HepG2 (cell line): ENCODE data around the gene EIF6. TPM values are rescaled to one million over a fixed set of nuclear protein-coding genes. Genes with fewer than 3 reads are reported as not detected.
A peak's percentile ranks its signal among the peaks of the same experiment; 100 is the strongest.

Experiments
- CEBPZ ChIP-seq: IDR thresholded peaks from 2 replicates; pipeline ENCODE4 v1.6.1; 2012; ENCODE audit warnings: low read length, improper control_type of control experiment
- MAZ ChIP-seq, 2 experiments: sonication (generic) in 1 of 2; formaldehyde crosslinking in 1 of 2; IDR thresholded peaks; 2 replicates each; pipeline versions ENCODE4 v1.5.0 to v1.6.1; 2012 to 2020; ENCODE audit warnings: low read depth in 2 of 2, mild to moderate bottlenecking in 2 of 2, borderline replicate concordance in 1 of 2, improper control_type of control experiment in 1 of 2, low read length in 1 of 2, missing genetic modification reagents in 1 of 2, moderate library complexity in 1 of 2
- MLLT10 ChIP-seq: sonication (generic); formaldehyde crosslinking; IDR thresholded peaks from 2 replicates; pipeline ENCODE4 v1.4.0; 2020; ENCODE audit warnings: missing genetic modification reagents
- MTF1 ChIP-seq: sonication (generic); formaldehyde crosslinking; IDR thresholded peaks from 2 replicates; pipeline ENCODE4 v1.5.0; 2020; ENCODE audit warnings: missing genetic modification reagents
- NFIC ChIP-seq: IDR thresholded peaks from 2 replicates; pipeline ENCODE4 v1.6.1; 2012; ENCODE audit warnings: mild to moderate bottlenecking, low read length, inconsistent platforms
- NPAS2 ChIP-seq: sonication (generic); formaldehyde crosslinking; IDR thresholded peaks from 2 replicates; pipeline ENCODE4 v1.8.0; 2022; ENCODE audit warnings: mild to moderate bottlenecking, missing genetic modification reagents, borderline replicate concordance
- PLRG1 ChIP-seq: fragments of 450-650 bp; conservative IDR thresholded peaks from 2 replicates; pipeline ENCODE4 v1.6.1; 2016
- POLR2G ChIP-seq: fragments of 200-400 bp; formaldehyde crosslinking; IDR thresholded peaks from 2 replicates; pipeline ENCODE4 v1.6.1; 2018; ENCODE audit warnings: mild to moderate bottlenecking, low read depth, low read length, moderate library complexity
- RBFOX2 ChIP-seq: fragments of 200-400 bp; formaldehyde crosslinking; IDR thresholded peaks from 2 replicates; pipeline ENCODE4 v1.6.1; 2017; ENCODE audit warnings: low read depth, mild to moderate bottlenecking, low read length
- RFX3 ChIP-seq: IDR thresholded peaks from 2 replicates; pipeline ENCODE4 v1.6.1; 2016; ENCODE audit warnings: missing biosample characterization, missing genetic modification reagents
- RNF2 ChIP-seq: fragments of 450-650 bp; conservative IDR thresholded peaks from 2 replicates; pipeline ENCODE4 v1.6.1; 2016; ENCODE audit warnings: low read depth
- RXRB ChIP-seq: IDR thresholded peaks from 2 replicates; pipeline ENCODE4 v1.6.1; 2016; ENCODE audit warnings: borderline replicate concordance, missing genetic modification reagents, missing compliant biosample characterization
- SNAPC2 ChIP-seq: sonication (generic); formaldehyde crosslinking; IDR thresholded peaks from 2 replicates; pipeline ENCODE4 v1.8.1; 2022; ENCODE audit warnings: mild to moderate bottlenecking, missing genetic modification reagents
- SOX6 ChIP-seq, 2 experiments: fragments of 450-650 bp in 1 of 2; sonication (generic) in 1 of 2; formaldehyde crosslinking in 1 of 2; IDR thresholded peaks; 2 replicates each; pipeline versions ENCODE4 v1.4.0 to v1.6.1; 2017 to 2020; ENCODE audit warnings: antibody characterized with exemption in 1 of 2, mild to moderate bottlenecking in 1 of 2, missing genetic modification reagents in 1 of 2
- XBP1 ChIP-seq: sonication (generic); formaldehyde crosslinking; IDR thresholded peaks from 2 replicates; pipeline ENCODE4 v1.5.0; 2020; ENCODE audit warnings: missing genetic modification reagents
- ZBTB38 ChIP-seq: sonication (generic); formaldehyde crosslinking; IDR thresholded peaks from 2 replicates; pipeline ENCODE4 v1.5.1; 2020; ENCODE audit warnings: mild to moderate bottlenecking, missing genetic modification reagents
- ZNF414 ChIP-seq: sonication (generic); formaldehyde crosslinking; IDR thresholded peaks from 2 replicates; pipeline ENCODE4 v1.5.0; 2020; ENCODE audit warnings: missing genetic modification reagents
- ZSCAN31 ChIP-seq: sonication (generic); formaldehyde crosslinking; IDR thresholded peaks from 2 replicates; pipeline ENCODE4 v1.5.0; 2020; ENCODE audit warnings: low read depth, mild to moderate bottlenecking, missing genetic modification reagents
- polyA plus RNA-seq, 8 experiments: library from polyadenylated mRNA; depleted of rRNA in 3 of 8; stranded (reverse) in 7 of 8; unstranded in 1 of 8; fragments of >200 nt; fragmentation: Illumina TruSeq in 4 of 8; extraction: Trizol in 4 of 8; gene quantifications; 2 replicates each; pipeline versions ENCODE4 v1.2.1 to v1.2.3, GENCODE V29; 2011 to 2016; ENCODE audit warnings: low read depth in 4 of 8, missing spikeins in 1 of 8, mixed read lengths in 1 of 8; ENCODE audit not compliant: insufficient read depth in 1 of 8
- total RNA-seq, 5 experiments: library from RNA; depleted of rRNA; stranded (reverse); fragments of >200 nt; fragmentation: Illumina TruSeq; extraction: Trizol; gene quantifications; 2 replicates each; pipeline ENCODE4 v1.2.3, GENCODE V29; 2016; ENCODE audit warnings: low read depth in 1 of 5
- TF ChIP-seq, protein P1 (sequence below): sonication (generic); formaldehyde crosslinking; IDR thresholded peaks from 2 replicates; pipeline ENCODE4 v1.9.0; 2022; ENCODE audit warnings: low read depth, missing genetic modification reagents
- TF ChIP-seq, protein P2 (sequence below): IDR thresholded peaks from 2 replicates; pipeline ENCODE4 v1.6.1; 2018; ENCODE audit warnings: missing genetic modification reagents
- TF ChIP-seq, protein P3 (sequence below): IDR thresholded peaks from 2 replicates; pipeline ENCODE4 v1.6.1; 2016; ENCODE audit warnings: missing biosample characterization, missing genetic modification reagents, low read depth

The EIF6 gene
- total and polyA plus RNA-seq, 2 of the 13 experiments (the other 11 are each of a cell fraction or from before 2014, with no cell fraction given) = 462 to 466 TPM

- TF ChIP-seq CEBPZ (no peak), ZNF414 (no peak), MLLT10 (CRISPR knock-in tag) (no peak), MAZ (IDR thresholded peaks at IDR 0.05; ENCODE audit: borderline replicate concordance, low read depth, low read length) (no peak), MAZ (CRISPR knock-in tag; IDR thresholded peaks at IDR 0.05; ENCODE audit: low read depth) (no peak), ZBTB38 (peak; percentile 42; the same call in 1 of the 2 replicates), RFX3 (no peak), SOX6 (IDR thresholded peaks at IDR 0.05) (no peak), SOX6 (CRISPR knock-in tag; IDR thresholded peaks at IDR 0.05) (no peak), POLR2G (peak; percentile 67), MTF1 (CRISPR knock-in tag) (no peak), PLRG1 (no peak), RNF2 (no peak), SNAPC2 (no peak), NPAS2 (CRISPR knock-in tag) (0 out of 2 replicates have a peak, but pooled peaks have one; percentile 42), ZSCAN31 (no peak), XBP1 (CRISPR knock-in tag) (no peak), RXRB (no peak), NFIC (no peak), RBFOX2 (peak; percentile 97)
- TF ChIP-seq, protein P1, sequence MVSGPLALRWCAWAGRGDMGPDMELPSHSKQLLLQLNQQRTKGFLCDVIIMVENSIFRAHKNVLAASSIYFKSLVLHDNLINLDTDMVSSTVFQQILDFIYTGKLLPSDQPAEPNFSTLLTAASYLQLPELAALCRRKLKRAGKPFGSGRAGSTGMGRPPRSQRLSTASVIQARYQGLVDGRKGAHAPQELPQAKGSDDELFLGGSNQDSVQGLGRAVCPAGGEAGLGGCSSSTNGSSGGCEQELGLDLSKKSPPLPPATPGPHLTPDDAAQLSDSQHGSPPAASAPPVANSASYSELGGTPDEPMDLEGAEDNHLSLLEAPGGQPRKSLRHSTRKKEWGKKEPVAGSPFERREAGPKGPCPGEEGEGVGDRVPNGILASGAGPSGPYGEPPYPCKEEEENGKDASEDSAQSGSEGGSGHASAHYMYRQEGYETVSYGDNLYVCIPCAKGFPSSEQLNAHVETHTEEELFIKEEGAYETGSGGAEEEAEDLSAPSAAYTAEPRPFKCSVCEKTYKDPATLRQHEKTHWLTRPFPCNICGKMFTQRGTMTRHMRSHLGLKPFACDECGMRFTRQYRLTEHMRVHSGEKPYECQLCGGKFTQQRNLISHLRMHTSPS = no peak
- TF ChIP-seq, protein P2, sequence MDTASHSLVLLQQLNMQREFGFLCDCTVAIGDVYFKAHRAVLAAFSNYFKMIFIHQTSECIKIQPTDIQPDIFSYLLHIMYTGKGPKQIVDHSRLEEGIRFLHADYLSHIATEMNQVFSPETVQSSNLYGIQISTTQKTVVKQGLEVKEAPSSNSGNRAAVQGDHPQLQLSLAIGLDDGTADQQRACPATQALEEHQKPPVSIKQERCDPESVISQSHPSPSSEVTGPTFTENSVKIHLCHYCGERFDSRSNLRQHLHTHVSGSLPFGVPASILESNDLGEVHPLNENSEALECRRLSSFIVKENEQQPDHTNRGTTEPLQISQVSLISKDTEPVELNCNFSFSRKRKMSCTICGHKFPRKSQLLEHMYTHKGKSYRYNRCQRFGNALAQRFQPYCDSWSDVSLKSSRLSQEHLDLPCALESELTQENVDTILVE (CRISPR knock-in tag) = no peak
- TF ChIP-seq, protein P3, sequence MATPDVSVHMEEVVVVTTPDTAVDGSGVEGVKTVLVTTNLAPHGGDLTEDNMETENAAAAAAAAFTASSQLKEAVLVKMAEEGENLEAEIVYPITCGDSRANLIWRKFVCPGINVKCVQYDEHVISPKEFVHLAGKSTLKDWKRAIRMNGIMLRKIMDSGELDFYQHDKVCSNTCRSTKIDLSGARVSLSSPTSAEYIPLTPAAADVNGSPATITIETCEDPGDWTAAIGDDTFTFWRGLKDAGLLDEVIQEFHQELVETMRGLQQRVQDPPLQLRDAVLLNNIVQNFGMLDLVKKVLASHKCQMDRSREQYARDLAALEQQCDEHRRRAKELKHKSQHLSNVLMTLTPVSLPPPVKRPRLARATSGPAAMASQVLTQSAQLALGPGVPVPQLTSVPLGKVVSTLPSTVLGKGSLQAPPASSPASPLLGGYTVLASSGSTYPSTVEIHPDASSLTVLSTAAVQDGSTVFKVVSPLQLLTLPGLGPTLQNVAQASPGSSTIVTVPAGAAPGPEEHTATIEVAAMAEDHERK (CRISPR knock-in tag) = no peak
Observed at GRCh38 chr20:35277531-35278395, 6.8 kb downstream of the EIF6 start, which contains the start of gene MMP24OS (continued).
